HepG2 (cell line): Measurements from ENCODE around the gene CCL17. TPM values are rescaled to one million over a fixed set of nuclear protein-coding genes. Genes with fewer than 3 reads are reported as not detected.

Source experiments
- ATAC-seq: fragments of 200-7000 bp; cut with Tn5 transposase; 3 replicates; pipeline ENCODE4 v1.9.1; 2020; ENCODE audit warnings: mild to moderate bottlenecking, moderate library complexity
- BruUV-seq: library from RNA; stranded (reverse); fragments of 400-500 nt; replicated peaks from 2 replicates; lab custom pipeline; 2021; lab: Mats Ljungman, UMichigan
- CTCF ChIA-PET: fragments of 300-600 bp; formaldehyde crosslinking; extraction: SDS; loops from one replicate; lab custom pipeline; 2021; ENCODE audit warnings: low total read pairs, inconsistent platforms, low intra/inter-chr PET ratio; lab: Yijun Ruan, JAX
- POLR2A ChIA-PET: fragments of 350-600 bp; sonication (Branson Sonifier 250); formaldehyde crosslinking; loops from one replicate; lab custom pipeline; 2020; ENCODE audit warnings: antibody characterized with exemption, inconsistent platforms; lab: Yijun Ruan, JAX
- DNase-seq: peaks from one replicate; pipeline ENCODE4 v3.0.0-alpha.2; 2015; ENCODE audit warnings: low spot score
- FAIRE-seq: peaks from 3 replicates; lab custom pipeline; 2011; peaks lifted over from hg19 to GRCh38; lab: Jason Lieb, UNC
- H2AFZ ChIP-seq: one replicate; pipeline ENCODE4 v1.6.1; 2011; ENCODE audit warnings: low read length, inconsistent platforms
- H3K27ac ChIP-seq: fragments of 300-600 bp; 3 replicates; pipeline ENCODE4 v1.8.0; 2011; ENCODE audit warnings: mixed run types, mild to moderate bottlenecking, mixed read lengths, low read length, inconsistent platforms; ENCODE audit not compliant: insufficient read depth; ENCODE audit errors: extremely low read length
- H3K27me3 ChIP-seq, 2 experiments: fragments of 200-600 bp in 1 of 2; 2 replicates in 1 of 2; 3 replicates in 1 of 2; pipeline versions ENCODE4 v1.6.0 to v1.8.0; 2011; ENCODE audit warnings: low read length in 2 of 2, mild to moderate bottlenecking in 2 of 2, moderate library complexity in 2 of 2, inconsistent platforms in 1 of 2; ENCODE audit not compliant: insufficient read depth in 2 of 2, control insufficient read depth in 1 of 2
- H3K36me3 ChIP-seq, 2 experiments: fragments of 200-600 bp in 1 of 2; replicated peaks in 1 of 2; 2 replicates in 1 of 2; 3 replicates in 1 of 2; pipeline versions ENCODE4 v1.5.1 to v1.8.0; 2011; ENCODE audit warnings: low read length in 2 of 2, inconsistent platforms in 1 of 2; ENCODE audit not compliant: insufficient read depth in 2 of 2, control insufficient read depth in 1 of 2
- H3K4me1 ChIP-seq: 2 replicates; pipeline ENCODE4 v1.5.1; 2012; ENCODE audit warnings: low read length, inconsistent platforms; ENCODE audit not compliant: insufficient read depth
- H3K4me2 ChIP-seq: 2 replicates; pipeline ENCODE4 v1.6.0; 2011; ENCODE audit warnings: low read depth, low read length, inconsistent platforms
- H3K4me3 ChIP-seq, 3 experiments: fragments of 200-600 bp in 1 of 3; sonication (generic), shearing (Covaris generic) in 1 of 3; replicated peaks in 1 of 3; 2 replicates each; pipeline ENCODE4 v1.5.1; 2011 to 2016; ENCODE audit warnings: low read length in 3 of 3, inconsistent platforms in 2 of 3, low read depth in 2 of 3, mild to moderate bottlenecking in 2 of 3, control low read depth in 1 of 3, mixed read lengths in 1 of 3; ENCODE audit not compliant: insufficient read depth in 1 of 3
- H3K79me2 ChIP-seq: one replicate; pipeline ENCODE4 v1.6.1; 2011; ENCODE audit warnings: low read length, inconsistent platforms; ENCODE audit not compliant: insufficient read depth
- H3K9ac ChIP-seq: 2 replicates; pipeline ENCODE4 v1.6.0; 2011; ENCODE audit warnings: mild to moderate bottlenecking, low read depth, low read length, inconsistent platforms; ENCODE audit not compliant: insufficient read depth
- H3K9me3 ChIP-seq: 2 replicates; pipeline ENCODE4 v1.5.1; 2012; ENCODE audit warnings: mild to moderate bottlenecking, low read length
- H4K20me1 ChIP-seq: 2 replicates; pipeline ENCODE4 v1.6.0; 2011; ENCODE audit warnings: inconsistent platforms, mild to moderate bottlenecking, low read length, moderate library complexity; ENCODE audit not compliant: insufficient read depth
- FOXM1 ChIP-seq: sonication (generic); formaldehyde crosslinking; IDR thresholded peaks from 2 replicates; pipeline ENCODE4 v1.5.0; 2020; ENCODE audit warnings: missing genetic modification reagents
- MBNL3 ChIP-seq: fragments of 250-450 bp; sonication (Bioruptor Pico); conservative IDR thresholded peaks from 2 replicates; pipeline ENCODE4 v1.8.0; 2022; ENCODE audit warnings: mild to moderate bottlenecking, inconsistent platforms
- ZFP36 ChIP-seq: fragments of 150-350 bp; IDR thresholded peaks from 2 replicates; pipeline ENCODE4 v1.6.1; 2018; ENCODE audit warnings: borderline replicate concordance, low read length, low read depth; ENCODE audit not compliant: partially characterized antibody
- ZMYM3 ChIP-seq: sonication (generic); formaldehyde crosslinking; IDR thresholded peaks from 2 replicates; pipeline ENCODE4 v1.5.1; 2020; ENCODE audit warnings: mild to moderate bottlenecking, missing genetic modification reagents
- ZNF180 ChIP-seq: sonication (generic); formaldehyde crosslinking; IDR thresholded peaks from 2 replicates; pipeline ENCODE4 v1.4.0; 2020; ENCODE audit warnings: low read depth, missing genetic modification reagents, borderline replicate concordance
- ZNF629 ChIP-seq: sonication (generic); formaldehyde crosslinking; conservative IDR thresholded peaks from 2 replicates; pipeline ENCODE4 v1.5.0; 2020; ENCODE audit warnings: missing genetic modification reagents
- WGBS: methylation state at CpG from one replicate; pipeline ENCODE4 v1.1.6; 2017; ENCODE audit warnings: low lambda C conversion rate; 5-methylcytosine and 5-hydroxymethylcytosine counted together
- in situ Hi-C: cut with HindIII; loops from 2 replicates; pipeline ENCODE4 v1.10.0; 2017; ENCODE audit warnings: low pct_unique_long_range_greater_than_20kb; ENCODE audit not compliant: extremely low pct_ligation_motif_present
- intact Hi-C: fragments of 100-400 bp; cut with micrococcal nuclease; formaldehyde crosslinking; loops from one replicate; pipeline ENCODE4 v1.10.0; 2022; ENCODE audit not compliant: unreplicated experiment
- polyA plus RNA-seq, 8 experiments: library from polyadenylated mRNA; depleted of rRNA in 3 of 8; stranded (reverse) in 7 of 8; unstranded in 1 of 8; fragments of >200 nt; fragmentation: Illumina TruSeq in 4 of 8; extraction: Trizol in 4 of 8; gene quantifications; 2 replicates each; pipeline versions ENCODE4 v1.2.1 to v1.2.3, GENCODE V29; 2011 to 2016; ENCODE audit warnings: low read depth in 4 of 8, missing spikeins in 1 of 8, mixed read lengths in 1 of 8; ENCODE audit not compliant: insufficient read depth in 1 of 8
- total RNA-seq, 5 experiments: library from RNA; depleted of rRNA; stranded (reverse); fragments of >200 nt; fragmentation: Illumina TruSeq; extraction: Trizol; gene quantifications; 2 replicates each; pipeline ENCODE4 v1.2.3, GENCODE V29; 2016; ENCODE audit warnings: low read depth in 1 of 5
- TF ChIP-seq, protein P1 (sequence below), 2 experiments: sonication (generic) in 1 of 2; formaldehyde crosslinking in 1 of 2; IDR thresholded peaks; 2 replicates each; pipeline versions ENCODE4 v1.4.0 to v1.6.1; 2016 to 2020; ENCODE audit warnings: borderline replicate concordance in 1 of 2, low read depth in 1 of 2, mild to moderate bottlenecking in 1 of 2, missing genetic modification reagents in 1 of 2
- TF ChIP-seq, protein P2 (sequence below), 2 experiments: sonication (generic) in 1 of 2; formaldehyde crosslinking in 1 of 2; IDR thresholded peaks; 2 replicates each; pipeline versions ENCODE4 v1.6.1 to v1.9.0; 2014 to 2022; ENCODE audit warnings: antibody characterized with exemption in 1 of 2, borderline replicate concordance in 1 of 2, inconsistent platforms in 1 of 2, low read depth in 1 of 2, missing genetic modification reagents in 1 of 2

The CCL17 gene
- total and polyA plus RNA-seq, 2 of the 13 experiments (the other 11 are each of a cell fraction or from before 2014, with no cell fraction given): not detected

GRCh38 chr16:57358086-57358420 is 46.5 kb upstream of the CCL17 start (continued):
- TF ChIP-seq ZFP36 (no peak), MBNL3 (no peak)
- TF ChIP-seq, protein P1, sequence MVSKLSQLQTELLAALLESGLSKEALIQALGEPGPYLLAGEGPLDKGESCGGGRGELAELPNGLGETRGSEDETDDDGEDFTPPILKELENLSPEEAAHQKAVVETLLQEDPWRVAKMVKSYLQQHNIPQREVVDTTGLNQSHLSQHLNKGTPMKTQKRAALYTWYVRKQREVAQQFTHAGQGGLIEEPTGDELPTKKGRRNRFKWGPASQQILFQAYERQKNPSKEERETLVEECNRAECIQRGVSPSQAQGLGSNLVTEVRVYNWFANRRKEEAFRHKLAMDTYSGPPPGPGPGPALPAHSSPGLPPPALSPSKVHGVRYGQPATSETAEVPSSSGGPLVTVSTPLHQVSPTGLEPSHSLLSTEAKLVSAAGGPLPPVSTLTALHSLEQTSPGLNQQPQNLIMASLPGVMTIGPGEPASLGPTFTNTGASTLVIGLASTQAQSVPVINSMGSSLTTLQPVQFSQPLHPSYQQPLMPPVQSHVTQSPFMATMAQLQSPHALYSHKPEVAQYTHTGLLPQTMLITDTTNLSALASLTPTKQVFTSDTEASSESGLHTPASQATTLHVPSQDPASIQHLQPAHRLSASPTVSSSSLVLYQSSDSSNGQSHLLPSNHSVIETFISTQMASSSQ (IDR thresholded peaks at IDR 0.05; ENCODE audit: low read depth): no peak
- TF ChIP-seq, protein P1 (CRISPR knock-in tag; IDR thresholded peaks at IDR 0.05; ENCODE audit: borderline replicate concordance): no peak

GRCh38 chr16:57358527-57359095 is 46.0 kb upstream of the CCL17 start, which contains the start of gene CCL22:
CCL22 (plus strand) TSS chr16:57358783; CDS start chr16:57358817, 34 bp downstream.
- 33% methylated on average over 7 of the region's 9 CpGs for WGBS
- DNase-seq (no peak), ATAC-seq (no peak; the same call in 2 of the 3 replicates), FAIRE-seq (no peak)
- TF ChIP-seq ZMYM3 (CRISPR knock-in tag): 0 out of 2 replicates have a peak, but pooled peaks have one; percentile 25
- peak; percentile 90 for TF ChIP-seq ZNF629 (CRISPR knock-in tag)
- TF ChIP-seq FOXM1 (CRISPR knock-in tag): no peak
- TF ChIP-seq, protein P2, sequence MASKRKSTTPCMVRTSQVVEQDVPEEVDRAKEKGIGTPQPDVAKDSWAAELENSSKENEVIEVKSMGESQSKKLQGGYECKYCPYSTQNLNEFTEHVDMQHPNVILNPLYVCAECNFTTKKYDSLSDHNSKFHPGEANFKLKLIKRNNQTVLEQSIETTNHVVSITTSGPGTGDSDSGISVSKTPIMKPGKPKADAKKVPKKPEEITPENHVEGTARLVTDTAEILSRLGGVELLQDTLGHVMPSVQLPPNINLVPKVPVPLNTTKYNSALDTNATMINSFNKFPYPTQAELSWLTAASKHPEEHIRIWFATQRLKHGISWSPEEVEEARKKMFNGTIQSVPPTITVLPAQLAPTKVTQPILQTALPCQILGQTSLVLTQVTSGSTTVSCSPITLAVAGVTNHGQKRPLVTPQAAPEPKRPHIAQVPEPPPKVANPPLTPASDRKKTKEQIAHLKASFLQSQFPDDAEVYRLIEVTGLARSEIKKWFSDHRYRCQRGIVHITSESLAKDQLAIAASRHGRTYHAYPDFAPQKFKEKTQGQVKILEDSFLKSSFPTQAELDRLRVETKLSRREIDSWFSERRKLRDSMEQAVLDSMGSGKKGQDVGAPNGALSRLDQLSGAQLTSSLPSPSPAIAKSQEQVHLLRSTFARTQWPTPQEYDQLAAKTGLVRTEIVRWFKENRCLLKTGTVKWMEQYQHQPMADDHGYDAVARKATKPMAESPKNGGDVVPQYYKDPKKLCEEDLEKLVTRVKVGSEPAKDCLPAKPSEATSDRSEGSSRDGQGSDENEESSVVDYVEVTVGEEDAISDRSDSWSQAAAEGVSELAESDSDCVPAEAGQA (IDR thresholded peaks at IDR 0.05; ENCODE audit: low read depth): no peak
- TF ChIP-seq, protein P2 (CRISPR knock-in tag; IDR thresholded peaks at IDR 0.05; ENCODE audit: borderline replicate concordance): no peak
- no peak for TF ChIP-seq ZNF180
- CTCF ChIA-PET: no interaction called here
- Histone ChIP-seq H3K27me3 (peaks cover 0 to 27% of the 10 kb centered on the region in 2 experiments; a peak in 3 of 5 replicates), H3K27ac (no peak within 1 kb of the TSS), H3K9ac (0 out of 2 replicates have a peak within 1 kb of the TSS, but pooled peaks have one; percentile 7), H4K20me1 (no peaks in the 10 kb centered on the region), H3K36me3 (no peaks in the 10 kb centered on the region), H3K4me2 (peak within 1 kb of the TSS; percentile 48), H2AFZ (peak within 1 kb of the TSS; percentile 2), H3K4me1 (peaks cover 22% of the 10 kb centered on the region), H3K4me3 (no peak within 1 kb of the TSS; a peak in 1 of 6 replicates), H3K9me3 (no peaks in the 10 kb centered on the region), H3K79me2 (no peaks in the 10 kb centered on the region)
- no TSS peak for BruUV-seq
- in situ Hi-C loops (no loop called here), intact Hi-C loops (no loop called here)
- POLR2A ChIA-PET: interaction anchor here (2.8 kb wide), 1 partner anchor 14 kb away, joined by 19 read pairs; the partner anchor contains the start of gene CX3CL1
